GM18517 (cell line): ENCODE data around the gene H2AZ2.
A peak's percentile ranks its signal among the peaks of the same experiment; 100 is the strongest.

Experiments
- ATAC-seq: cut with Tn5 transposase; IDR thresholded peaks from one replicate; pipeline ENCODE4 v1.9.1; 2021; ENCODE audit warnings: mild to moderate bottlenecking, moderate library complexity; ENCODE audit not compliant: unreplicated experiment

H2AZ2 gene

DNA sequence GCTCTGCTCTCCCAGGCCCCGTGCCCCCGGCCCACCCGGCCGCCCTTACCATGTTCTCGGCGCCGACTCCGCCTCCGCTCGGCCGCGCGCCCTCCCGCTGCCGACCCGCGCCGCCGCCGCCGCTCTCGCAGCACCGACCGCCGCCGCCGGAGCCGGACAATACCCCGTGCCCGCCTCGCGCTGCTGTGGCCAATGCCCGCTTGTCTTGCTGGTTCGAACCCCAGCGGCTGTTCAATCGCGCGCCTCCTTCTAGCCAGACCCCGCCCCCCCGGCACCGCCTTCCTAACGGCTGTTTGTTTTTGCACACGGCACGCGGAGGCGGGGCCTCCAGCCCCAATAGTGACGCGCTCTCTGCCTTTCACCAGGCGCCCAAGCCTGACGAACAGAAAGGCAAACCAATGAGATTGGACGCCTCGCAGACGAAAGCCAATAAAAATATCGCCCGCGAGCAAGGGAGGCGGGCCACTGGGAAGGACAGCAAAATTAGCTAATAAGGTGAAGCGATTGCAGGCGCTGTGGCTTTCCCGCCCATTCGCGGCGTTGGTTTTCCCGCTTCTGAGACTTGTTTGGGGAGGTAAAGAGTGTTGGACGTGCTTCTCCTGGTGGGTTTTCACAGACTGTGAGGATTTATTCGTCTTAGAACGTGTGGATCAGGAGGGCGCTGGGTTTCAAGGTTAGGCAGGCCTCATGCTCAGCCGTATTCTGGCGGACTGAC lies at the start of gene H2AZ2:
TSS of gene H2AZ2 (minus strand) at position 168 of the 715 bp plus-strand sequence. CDS start at position 52, 116 bp downstream.
- peak; percentile 82 for ATAC-seq

- ATAC-seq: no peak
These were observed 49.4 kb upstream of the H2AZ2 start for GRCh38 chr7:44897309-44897708.

- ATAC-seq: no peak
These were observed 47.1 kb upstream of the H2AZ2 start for GRCh38 chr7:44894888-44895580.

GRCh38 chr7:44893710-44894234 lies 45.9 kb upstream of the H2AZ2 start:
- no peak for ATAC-seq

DNA sequence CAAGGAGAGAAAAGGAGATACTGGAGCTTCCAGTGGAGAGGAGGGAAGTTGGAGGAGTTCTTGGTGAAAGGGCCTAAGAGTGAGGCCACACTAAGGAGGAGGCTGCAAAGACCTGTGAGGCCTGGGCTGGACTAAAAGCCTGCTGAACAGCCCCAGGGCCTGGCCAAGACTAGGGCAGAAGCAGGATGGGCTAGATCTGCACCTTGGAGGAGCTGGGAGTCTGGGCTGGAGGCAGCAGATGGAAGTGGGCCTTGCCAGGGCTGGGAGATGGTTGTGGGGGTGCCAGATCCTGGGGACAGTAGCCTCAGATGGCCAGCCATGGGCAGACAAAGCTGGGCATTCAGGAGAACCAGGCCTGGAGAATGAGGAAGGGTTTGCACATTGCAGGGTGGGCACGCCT lies 43.9 kb upstream of the H2AZ2 start:
- ATAC-seq: no peak

DNA sequence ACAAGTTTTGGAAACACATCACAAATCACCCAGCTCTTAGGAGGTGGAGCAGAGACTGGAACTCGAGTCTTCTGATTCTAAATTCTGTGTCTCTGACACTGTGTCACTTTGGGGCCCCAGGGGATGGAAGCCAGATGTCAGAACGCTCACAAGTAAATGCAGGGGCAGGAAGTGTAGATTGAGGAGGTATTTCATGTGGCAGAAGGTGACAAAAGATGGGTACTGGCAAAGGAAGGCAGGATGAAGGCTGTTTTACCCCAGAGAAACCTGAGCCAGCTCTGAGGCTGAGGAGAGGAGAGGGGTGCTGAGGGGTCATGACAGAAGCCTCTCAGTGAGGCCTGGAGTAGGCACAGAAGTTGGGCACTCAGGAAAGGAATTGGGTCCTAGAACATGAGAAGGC lies 43.5 kb upstream of the H2AZ2 start:
- ATAC-seq: no peak

- no peak for ATAC-seq
These were observed 41.3 kb upstream of the H2AZ2 start for GRCh38 chr7:44889086-44889781.

DNA sequence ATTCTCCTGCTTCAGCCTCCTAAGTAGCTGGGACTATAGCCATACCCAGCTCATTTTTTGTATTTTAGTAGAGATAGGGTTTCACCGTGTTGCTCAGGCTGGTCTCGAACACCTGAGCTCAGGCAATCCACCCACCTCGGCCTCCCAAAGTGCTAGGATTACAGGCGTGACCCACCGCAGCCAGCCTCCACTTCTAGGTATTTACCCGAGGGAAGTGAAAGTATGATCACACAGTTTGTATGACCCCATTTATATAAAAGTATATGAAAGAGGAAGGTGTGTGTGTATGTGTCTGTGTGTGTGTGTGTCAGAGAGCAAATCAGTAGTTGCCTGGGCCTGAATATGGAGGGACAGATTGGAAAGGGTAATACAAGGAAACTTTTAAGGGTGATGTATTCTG lies 39.4 kb upstream of the H2AZ2 start:
- no peak for ATAC-seq

DNA sequence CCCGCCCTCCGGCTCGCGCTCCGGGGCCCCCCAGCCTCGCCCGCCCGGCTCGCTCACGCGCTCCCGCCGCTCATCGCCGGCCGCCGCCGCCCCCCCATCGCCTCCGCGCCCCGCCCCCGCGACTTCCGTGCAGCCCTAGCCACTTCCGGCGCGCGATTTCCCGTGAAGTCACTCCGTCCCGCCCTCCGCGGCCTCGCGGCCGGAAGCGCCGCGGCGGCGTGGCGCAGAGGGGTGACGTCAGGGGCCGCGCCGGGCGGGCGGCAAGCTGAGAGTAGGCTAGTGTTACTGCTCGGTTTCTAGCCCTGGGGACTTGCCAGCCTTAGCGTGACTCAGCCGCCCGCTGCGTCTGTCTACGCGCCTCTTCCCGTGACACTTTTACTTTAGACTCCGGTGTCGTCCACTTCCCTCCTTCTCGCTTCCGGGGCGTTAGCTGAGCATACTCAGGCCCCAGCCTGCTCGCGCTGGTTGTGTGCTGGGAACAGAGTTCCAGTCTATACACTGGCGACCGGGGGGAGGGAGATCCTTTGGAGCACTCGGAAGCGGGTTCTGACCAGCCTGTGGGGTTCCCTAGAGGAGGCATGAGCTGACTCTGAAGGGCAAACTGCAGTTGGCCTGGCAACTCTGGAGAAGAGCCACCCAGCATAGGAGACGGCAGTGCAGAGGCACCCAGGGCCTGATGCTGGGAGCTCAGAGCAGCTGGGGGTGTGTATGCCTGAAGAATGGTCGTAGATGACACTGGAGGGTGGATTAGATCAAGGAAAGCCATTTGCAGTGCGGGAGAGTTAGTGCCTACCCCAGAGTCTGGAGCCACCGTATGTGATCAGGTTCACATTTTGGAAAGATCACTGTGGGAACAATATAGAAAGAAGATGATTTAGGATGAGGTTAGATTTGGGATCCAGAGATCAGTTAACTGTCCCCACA lies 37.8 kb upstream of the H2AZ2 start, which contains the start of gene PURB:
TSS of gene PURB (minus strand) at position 137 of the 924 bp plus-strand sequence. CDS start 182 bp downstream, outside the sequence.
- peak; percentile 85 for ATAC-seq

GRCh38 chr7:44884621-44885393 lies 36.9 kb upstream of the H2AZ2 start:
- peak; percentile 31 for ATAC-seq

DNA sequence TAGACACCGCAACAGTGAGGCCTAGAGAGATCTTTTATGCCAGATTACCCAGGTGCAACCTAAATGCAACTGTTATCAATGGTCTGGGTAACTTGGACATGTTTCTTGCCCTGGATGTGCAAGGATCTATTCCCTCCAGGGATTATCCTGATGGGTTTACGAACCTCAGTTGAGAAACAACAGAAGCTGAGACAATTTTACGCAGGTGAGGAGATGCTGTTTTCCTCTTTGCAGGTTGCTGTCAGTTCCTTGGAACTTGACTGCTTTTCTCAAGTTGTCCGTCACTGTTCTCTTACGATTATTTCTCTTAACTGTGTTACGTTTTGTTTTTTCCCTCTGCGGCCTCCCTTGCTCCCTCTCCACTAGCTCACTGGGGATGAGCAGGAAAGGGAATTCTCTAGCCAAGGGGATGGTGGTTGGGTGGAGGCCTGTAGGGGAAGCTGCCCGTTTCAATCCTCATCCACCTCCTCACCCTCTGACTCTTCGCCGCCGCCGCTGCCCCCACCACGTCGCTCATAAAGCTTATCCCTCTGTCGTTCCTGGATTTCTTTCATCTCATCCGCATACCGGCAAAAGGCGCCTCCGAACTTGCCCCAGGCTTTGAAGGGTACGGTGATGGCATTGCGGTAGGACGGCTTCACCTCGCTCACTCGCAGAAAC lies 36.2 kb upstream of the H2AZ2 start:
- ATAC-seq: no peak

DNA sequence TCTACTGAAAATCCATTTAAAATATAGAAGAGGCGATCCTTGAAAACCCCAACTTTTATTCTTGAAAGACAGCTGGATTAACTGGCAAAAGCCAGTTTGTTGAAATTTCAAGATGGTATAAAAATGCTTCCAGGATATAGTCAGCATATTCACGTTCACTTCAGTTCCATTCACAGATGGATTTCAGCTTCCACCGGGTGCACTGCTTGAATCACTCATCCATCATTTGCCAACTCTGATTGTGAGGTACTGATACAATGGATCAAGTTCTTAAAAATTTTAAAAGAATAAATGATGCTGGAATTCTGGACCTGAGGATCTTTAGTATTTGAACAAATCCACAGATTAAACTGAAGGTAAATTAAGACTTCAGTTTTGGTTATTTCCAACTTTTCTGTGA lies 35.0 kb upstream of the H2AZ2 start:
- no peak for ATAC-seq

DNA sequence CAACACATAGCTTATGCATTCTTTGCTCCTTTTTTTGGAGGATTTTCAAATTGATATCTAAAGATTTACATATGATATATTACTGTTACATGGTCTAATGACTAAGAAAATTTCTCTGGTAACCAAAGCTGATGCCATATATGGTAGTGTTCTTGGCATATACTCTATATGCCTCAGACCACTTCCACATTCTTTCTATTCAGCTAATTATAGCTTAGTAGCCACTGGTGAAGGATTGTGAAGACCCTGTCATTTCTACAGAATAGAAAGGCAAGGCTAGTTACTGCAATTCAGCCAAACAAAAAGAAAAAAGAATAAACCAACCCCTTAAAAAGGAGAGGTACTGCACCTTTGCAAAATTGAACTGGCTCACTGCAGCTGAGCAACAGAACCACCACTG lies 33.7 kb upstream of the H2AZ2 start:
- no peak for ATAC-seq

DNA sequence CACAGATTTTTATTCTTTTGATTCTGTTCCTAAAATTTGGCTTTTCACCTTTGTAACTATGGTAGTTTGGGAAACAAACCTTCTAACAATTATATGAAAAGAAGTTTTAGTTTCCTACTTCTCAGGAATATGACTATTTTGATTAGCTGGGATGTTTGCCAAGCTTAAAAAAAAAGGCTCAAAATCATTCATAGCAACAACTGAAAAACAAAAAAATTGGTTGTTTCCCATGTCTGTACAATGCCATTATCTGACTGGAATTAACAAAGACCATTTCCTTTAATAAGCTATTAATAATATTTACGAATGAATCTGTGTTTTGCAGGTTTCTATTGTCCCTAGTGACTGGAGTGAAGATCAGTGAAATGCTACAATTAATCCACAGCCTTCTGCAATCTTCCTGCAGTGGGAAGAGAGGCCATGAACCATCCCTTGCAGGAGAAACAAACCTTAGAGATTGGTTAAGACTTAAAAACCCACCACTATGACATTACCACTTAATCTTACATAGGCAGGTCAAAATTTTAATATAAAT lies 33.2 kb upstream of the H2AZ2 start:
- no peak for ATAC-seq

DNA sequence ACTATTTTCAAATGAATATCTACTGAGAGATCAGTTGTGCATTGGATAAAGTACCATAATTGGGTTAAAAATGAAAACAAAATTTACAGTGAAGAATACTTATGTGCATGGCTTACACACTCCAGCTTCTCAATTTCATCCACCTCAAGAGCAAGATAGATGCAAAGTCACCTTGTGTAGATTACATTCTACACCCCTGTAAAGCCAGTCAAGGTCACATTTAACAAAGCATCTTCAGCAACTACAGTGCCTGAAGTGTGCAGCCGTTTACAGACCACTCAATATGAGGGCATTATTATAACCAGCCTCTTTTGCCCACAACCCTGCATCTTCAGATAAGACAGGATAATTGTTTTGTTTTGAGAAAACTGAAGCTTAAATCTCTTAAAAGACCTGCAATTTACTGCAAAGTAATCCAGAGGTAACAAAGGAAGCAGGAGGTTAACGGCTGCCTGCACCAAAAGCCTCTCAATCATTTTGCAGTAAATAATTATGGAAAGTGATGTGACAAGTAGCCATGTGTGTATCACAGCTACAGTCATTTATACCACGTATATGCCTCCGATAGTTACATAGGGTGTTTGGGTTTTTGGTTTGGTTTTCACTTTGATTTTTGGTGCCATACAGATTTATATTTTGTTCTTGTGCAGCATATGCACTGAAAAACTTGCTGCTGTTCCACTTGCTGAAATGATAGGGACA lies 32.6 kb upstream of the H2AZ2 start:
- ATAC-seq: no peak

DNA sequence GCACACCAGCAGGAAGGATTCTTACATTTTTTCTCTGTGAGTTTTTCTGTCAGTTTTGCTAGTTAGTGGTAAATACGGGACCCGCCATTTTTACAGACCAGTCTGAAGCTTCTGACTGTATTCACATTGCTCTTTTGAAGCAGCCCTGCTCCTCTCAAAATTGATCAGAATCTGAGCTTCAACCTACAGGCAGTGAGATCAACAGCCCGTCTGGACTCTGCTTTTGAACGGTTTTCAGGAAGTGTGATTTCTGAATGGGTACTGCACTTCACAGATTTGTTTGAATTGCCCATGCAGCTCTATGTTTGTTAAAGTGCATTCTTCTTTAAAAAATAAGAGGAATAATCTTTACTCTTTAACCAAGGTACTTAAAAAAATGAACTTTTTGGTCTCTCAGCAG lies 28.5 kb upstream of the H2AZ2 start:
- no peak for ATAC-seq

DNA sequence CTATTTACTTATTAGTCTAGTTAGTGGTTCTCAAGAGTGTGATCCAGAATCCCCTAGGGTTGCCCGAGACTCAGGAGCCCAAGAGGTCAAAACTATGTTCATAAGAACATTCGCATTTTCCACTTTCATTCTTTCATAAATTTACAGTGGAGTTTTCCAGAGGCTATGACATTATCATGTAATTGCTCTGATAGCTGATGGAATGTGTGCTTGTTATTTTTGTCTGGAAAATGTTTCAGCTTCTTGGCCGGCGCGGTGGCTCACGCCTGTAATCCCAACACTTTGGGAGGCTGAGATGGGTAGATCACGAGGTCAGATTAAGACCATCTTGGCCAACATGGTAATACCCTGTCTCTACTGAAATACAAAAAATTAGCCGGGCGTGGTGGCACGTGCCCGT lies 27.4 kb upstream of the H2AZ2 start:
- no peak for ATAC-seq

GRCh38 chr7:44872787-44873186 lies 24.9 kb upstream of the H2AZ2 start:
- ATAC-seq: no peak
